Measurements from ENCODE around the gene SCFD1. TPM values are rescaled to one million over a fixed set of nuclear protein-coding genes. Genes with fewer than 3 reads are reported as not detected.
A peak's percentile ranks its signal among the peaks of the same experiment; 100 is the strongest.

SCFD1 gene
- total RNA-seq, 1 experiment from 2014 or later: 74.9 TPM

- DNase-seq (ENCODE audit: low spot score): no peak
Observed at GRCh38 chr14:30756594-30756993, 134.5 kb downstream of the SCFD1 start.

DNA sequence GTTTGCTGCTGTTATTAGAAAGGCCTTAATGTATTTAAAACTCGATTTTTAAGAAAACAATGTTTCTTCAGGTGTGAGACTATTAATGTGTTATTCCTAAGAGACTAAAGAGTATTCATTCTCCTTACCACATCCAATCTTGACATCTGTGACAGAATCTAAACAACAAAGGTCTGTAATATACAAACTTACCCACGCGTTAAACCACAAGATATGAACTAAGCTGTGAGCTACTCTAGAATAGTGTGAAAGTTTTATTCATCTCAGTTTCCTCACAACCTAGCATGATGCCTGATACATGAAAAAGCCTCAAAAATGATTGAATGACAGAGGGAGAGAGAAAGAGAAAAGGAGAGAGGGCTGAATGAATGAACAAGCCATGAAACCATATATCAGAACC lies 135.0 kb downstream of the SCFD1 start:
- DNase-seq (ENCODE audit: low spot score): no peak

DNA sequence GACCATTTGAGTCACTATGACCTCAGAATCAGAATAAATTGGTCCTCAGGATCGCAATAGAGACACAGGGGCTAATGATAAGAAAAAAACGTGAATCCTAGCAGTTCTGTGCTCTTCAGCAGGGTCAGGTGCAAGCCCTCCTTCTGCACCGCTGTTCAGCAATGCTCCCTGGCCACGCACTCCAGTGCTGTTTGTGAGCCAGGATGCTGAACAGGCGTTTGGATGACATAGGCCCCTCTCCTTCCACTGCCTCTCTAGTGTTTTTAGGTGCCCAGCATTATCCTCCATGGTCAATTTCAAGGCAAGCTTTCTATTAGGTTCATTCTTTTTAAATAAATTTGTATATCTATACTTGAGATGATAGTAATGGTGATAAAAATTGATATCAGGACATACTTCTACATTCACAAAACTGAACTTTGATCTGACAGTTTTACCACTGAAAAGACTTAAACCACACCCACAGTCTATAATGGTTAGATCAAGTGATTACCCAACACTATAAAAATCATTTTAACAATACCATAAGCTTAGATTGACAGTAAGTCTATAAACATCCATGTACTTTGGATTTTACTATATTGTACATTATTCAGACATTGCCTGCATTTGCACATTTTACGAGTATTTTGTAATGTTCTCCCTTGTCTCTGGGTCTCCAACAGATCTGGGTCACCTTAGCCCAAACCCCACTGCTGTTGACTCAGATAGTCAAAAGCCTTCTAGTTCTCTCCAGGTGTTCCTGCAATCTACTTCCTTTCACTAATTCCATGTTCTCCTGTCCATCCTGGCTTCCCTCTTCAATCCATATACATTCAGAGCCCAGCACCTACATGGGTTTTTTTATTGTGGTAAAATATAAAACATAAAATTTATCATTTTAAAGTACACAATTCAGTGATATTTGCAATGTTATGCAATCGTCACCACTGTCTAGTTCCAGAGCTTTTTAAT lies 137.3 kb downstream of the SCFD1 start:
- no peak for DNase-seq (ENCODE audit: low spot score)

DNA sequence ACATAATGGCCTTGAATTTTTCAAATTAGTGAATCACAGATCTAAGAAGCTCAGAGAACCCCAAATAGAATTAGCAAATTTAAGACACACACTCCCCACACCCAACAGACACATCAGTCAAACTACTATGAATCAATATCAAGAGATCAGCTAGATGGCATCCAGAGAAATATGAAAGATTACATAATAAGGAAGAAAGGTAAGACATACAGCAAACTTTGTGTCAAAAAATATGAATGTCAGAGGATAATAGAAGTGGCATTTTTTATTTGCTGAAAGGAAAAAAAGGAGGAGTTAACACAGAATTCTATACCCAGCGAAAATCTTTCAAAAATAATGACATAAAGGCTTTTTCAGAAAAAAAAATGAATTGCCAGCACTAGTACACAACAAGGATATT lies 141.8 kb downstream of the SCFD1 start:
- DNase-seq (ENCODE audit: low spot score): no peak

DNA sequence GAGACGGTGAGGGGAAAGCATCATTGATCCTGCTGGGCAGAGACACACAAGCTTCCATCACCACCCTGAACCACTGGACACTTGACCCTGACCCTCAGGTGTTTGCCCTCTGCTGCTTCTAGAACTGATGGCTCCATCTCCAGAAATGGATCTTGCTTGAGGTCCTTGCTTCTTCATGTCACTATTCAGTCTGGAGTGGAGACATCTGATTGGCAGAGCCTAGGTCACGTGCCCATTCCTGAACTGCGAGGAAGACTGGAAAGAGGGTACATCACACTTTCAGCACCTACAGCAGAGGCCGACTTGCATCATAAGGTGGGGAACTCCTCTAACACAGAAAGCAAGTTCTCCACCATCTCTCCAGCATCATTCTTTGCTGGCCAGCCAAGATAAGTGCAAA lies 145.5 kb downstream of the SCFD1 start:
- DNase-seq (ENCODE audit: low spot score): no peak

GRCh38 chr14:30768791-30769190 lies 146.7 kb downstream of the SCFD1 start:
- no peak for DNase-seq (ENCODE audit: low spot score)

DNA sequence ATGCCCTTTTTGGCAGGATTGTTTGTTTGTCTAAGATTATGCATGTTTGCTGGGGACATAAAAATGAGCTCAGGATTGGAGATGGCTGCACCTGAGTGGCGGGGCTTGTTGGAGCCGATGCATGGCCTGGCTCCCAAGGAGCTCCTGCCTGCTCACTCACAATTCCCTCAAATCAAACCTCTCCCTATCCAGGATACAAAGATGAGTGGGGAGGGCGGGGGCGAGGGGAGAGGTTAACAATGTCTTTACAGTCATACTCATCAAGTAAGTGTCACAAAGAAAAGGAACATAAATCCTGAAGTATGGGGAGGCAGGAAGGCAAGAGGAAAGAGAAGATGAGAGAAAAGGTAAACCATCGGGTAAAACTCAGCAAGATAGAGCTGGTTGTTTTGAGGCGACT lies 148.3 kb downstream of the SCFD1 start:
- DNase-seq (ENCODE audit: low spot score): no peak

DNA sequence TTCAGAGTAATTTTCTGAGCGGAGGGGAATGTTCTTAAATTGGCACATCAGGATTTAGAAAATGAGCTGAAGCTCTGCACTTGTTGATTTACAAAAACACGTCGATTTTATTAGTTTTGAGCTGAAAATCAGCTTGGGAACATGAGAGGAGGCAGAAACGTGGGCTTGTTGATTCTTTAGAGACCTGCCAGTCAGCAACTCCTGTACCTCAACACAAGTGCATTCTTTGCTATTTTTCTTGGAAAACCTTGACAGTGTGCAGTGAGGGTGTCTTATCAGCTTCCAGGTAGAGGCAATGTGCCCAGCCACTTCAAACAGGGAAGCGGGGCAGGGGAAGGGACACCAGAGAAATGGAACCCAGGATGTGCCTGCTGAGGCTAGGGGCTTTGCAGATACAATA lies 149.5 kb downstream of the SCFD1 start:
- no peak for DNase-seq (ENCODE audit: low spot score)

GRCh38 chr14:30779210-30779609 lies 157.1 kb downstream of the SCFD1 start:
- DNase-seq (ENCODE audit: low spot score): peak; percentile 37

Other genes with a start within 250 kb of the SCFD1 start
- 16.2 and 18.5 TPM in 2 replicates for gene G2E3, start 63.2 kb upstream of the SCFD1 start, total RNA-seq (2014; rRNA removed; shearing (Covaris generic))